Activated naive CD4-positive, alpha-beta T cell treated with anti-CD3 and anti-CD28 coated beads, Interleukin-2, amount 50 U/mL, for 72 hours (primary cell): ENCODE data around the gene ANKS3. TPM values are rescaled to one million over a fixed set of nuclear protein-coding genes. Genes with fewer than 3 reads are reported as not detected.
A peak's percentile ranks its signal among the peaks of the same experiment; 100 is the strongest.

ENCODE experiments used
- ATAC-seq, 2 donors: fragments of 150-1000 bp; cut with Tn5 transposase; 2 replicates each; pipeline ENCODE4 v1.10.0; 2021; ENCODE audit warnings: mild to moderate bottlenecking in 2 of 2, moderate library complexity in 2 of 2
- DNase-seq, 2 donors: peaks; one replicate each; pipeline ENCODE4 v3.0.0; 2021 to 2022; ENCODE audit warnings: low spot score in 2 of 2
- H3K27ac Mint-ChIP-seq, 2 donors: one replicate each; pipeline ENCODE4 v1.8.0; 2022; ENCODE audit warnings: mild to moderate bottlenecking in 2 of 2, mixed read lengths in 2 of 2
- H3K36me3 Mint-ChIP-seq, 2 donors: one replicate each; pipeline ENCODE4 v1.8.0; 2022; ENCODE audit warnings: mixed read lengths in 2 of 2
- H3K9me3 Mint-ChIP-seq, 2 donors: one replicate each; pipeline ENCODE4 v1.8.0; 2022; ENCODE audit warnings: mixed read lengths in 2 of 2
- total RNA-seq, 2 donors: library from RNA; stranded (reverse); gene quantifications; one replicate each; pipeline ENCODE4 v1.2.3, GENCODE V29; 2022

Gene ANKS3
- total RNA-seq = 10 to 100 TPM; 19.4 to 21.5 TPM

- H3K36me3 Mint-ChIP-seq = peaks cover 0 to 4% of the 10 kb centered on the region in 2 donors
- H3K27ac Mint-ChIP-seq = peak within 1 kb of the TSS; percentile 88 to 96
- peak; percentile 85 for ATAC-seq
- H3K9me3 Mint-ChIP-seq = no peaks in the 10 kb centered on the region
- DNase-seq = peak; percentile 81 to 87
These were observed at the start of gene ANKS3, which contains the start of gene DNAAF8 for GRCh38 chr16:4734063-4734729. TSS of gene ANKS3 (minus strand) at chr16:4734271. CDS start at chr16:4730149, 4,122 bp downstream. TSS of gene DNAAF8 (plus strand) at chr16:4734537. CDS start at chr16:4736515, 1,978 bp downstream.

- Mint-ChIP-seq H3K27ac (no peak overlapping the region), H3K9me3 (no peaks in the 10 kb centered on the region), H3K36me3 (no peaks in the 10 kb centered on the region)
- DNase-seq (no peak), ATAC-seq (no peak)
These were observed 49.3 kb upstream of the ANKS3 start for GRCh38 chr16:4783251-4783950.

GRCh38 chr16:4780235-4780634, 46.2 kb upstream of the ANKS3 start:
- Mint-ChIP-seq H3K36me3 (no peaks in the 10 kb centered on the region), H3K27ac (no peak overlapping the region), H3K9me3 (no peaks in the 10 kb centered on the region)
- ATAC-seq (no peak), DNase-seq (no peak)

GRCh38 chr16:4778050-4778392, 44.0 kb upstream of the ANKS3 start:
- Mint-ChIP-seq H3K9me3 (no peaks in the 10 kb centered on the region), H3K36me3 (no peaks in the 10 kb centered on the region)
- ATAC-seq = no peak

GRCh38 chr16:4777339-4778049, 43.4 kb upstream of the ANKS3 start:
- Mint-ChIP-seq H3K27ac (no peak overlapping the region), H3K36me3 (no peaks in the 10 kb centered on the region), H3K9me3 (no peaks in the 10 kb centered on the region)
- ATAC-seq = no peak
- no peak for DNase-seq

More at GRCh38 chr16:4778050-4778392, 44.0 kb upstream of the ANKS3 start:
- no peak overlapping the region for H3K27ac Mint-ChIP-seq
- DNase-seq = no peak

- H3K27ac Mint-ChIP-seq = peak overlapping the region in 1 of 2 donors; percentile 11
- H3K9me3 Mint-ChIP-seq = no peaks in the 10 kb centered on the region
- DNase-seq = no peak
- H3K36me3 Mint-ChIP-seq = no peaks in the 10 kb centered on the region
- no peak for ATAC-seq
These were observed 42.2 kb upstream of the ANKS3 start for GRCh38 chr16:4776141-4776705.

GRCh38 chr16:4775005-4775404, 40.9 kb upstream of the ANKS3 start:
- ATAC-seq = no peak
- no peaks in the 10 kb centered on the region for H3K36me3 Mint-ChIP-seq
- H3K27ac Mint-ChIP-seq = no peak overlapping the region
- no peaks in the 10 kb centered on the region for H3K9me3 Mint-ChIP-seq
- DNase-seq = no peak

- no peak overlapping the region for H3K27ac Mint-ChIP-seq
- peaks cover 0 to 6% of the 10 kb centered on the region in 2 donors for H3K36me3 Mint-ChIP-seq
- DNase-seq (no peak), ATAC-seq (no peak)
- H3K9me3 Mint-ChIP-seq = no peaks in the 10 kb centered on the region
These were observed 38.3 kb upstream of the ANKS3 start for GRCh38 chr16:4772351-4772750.

- no peaks in the 10 kb centered on the region for H3K9me3 Mint-ChIP-seq
- DNase-seq (no peak), ATAC-seq (no peak)
- no peak overlapping the region for H3K27ac Mint-ChIP-seq
- H3K36me3 Mint-ChIP-seq = peaks cover 0 to 6% of the 10 kb centered on the region in 2 donors
These were observed 37.6 kb upstream of the ANKS3 start for GRCh38 chr16:4771646-4772045.

- H3K27ac Mint-ChIP-seq = peak overlapping the region in 1 of 2 donors; percentile 89
- peaks cover 0 to 6% of the 10 kb centered on the region in 2 donors for H3K36me3 Mint-ChIP-seq
- no peak for DNase-seq
- no peaks in the 10 kb centered on the region for H3K9me3 Mint-ChIP-seq
- ATAC-seq = no peak
These were observed 35.2 kb upstream of the ANKS3 start for GRCh38 chr16:4769306-4769638.

- Mint-ChIP-seq H3K36me3 (peaks cover 0 to 6% of the 10 kb centered on the region in 2 donors), H3K27ac (peak overlapping the region; percentile 89 to 95), H3K9me3 (no peaks in the 10 kb centered on the region)
- DNase-seq (peak; percentile 85 to 89), ATAC-seq (peak; percentile 70 to 79)
These were observed 34.7 kb upstream of the ANKS3 start for GRCh38 chr16:4768549-4769305.

- Mint-ChIP-seq H3K36me3 (peaks cover 0 to 6% of the 10 kb centered on the region in 2 donors), H3K27ac (peak overlapping the region; percentile 89 to 95), H3K9me3 (no peaks in the 10 kb centered on the region)
- ATAC-seq (peak in 1 of 2 donors; percentile 9), DNase-seq (no peak)
These were observed 33.9 kb upstream of the ANKS3 start for GRCh38 chr16:4767872-4768548.

GRCh38 chr16:4766875-4767628, 33.0 kb upstream of the ANKS3 start, which contains the start of gene ZNF500:
TSS of gene ZNF500 (minus strand) at chr16:4767162. CDS start at chr16:4765978, 1,184 bp downstream.
- Mint-ChIP-seq H3K27ac (peak within 1 kb of the TSS; percentile 89 to 96), H3K9me3 (no peaks in the 10 kb centered on the region), H3K36me3 (peaks cover 0 to 6% of the 10 kb centered on the region in 2 donors)
- DNase-seq (peak; percentile 95 to 98), ATAC-seq (peak; percentile 86 to 94)

GRCh38 chr16:4765511-4766474, 31.7 kb upstream of the ANKS3 start:
- H3K36me3 Mint-ChIP-seq = peaks cover 1 to 6% of the 10 kb centered on the region in 2 donors

More at GRCh38 chr16:4765511-4766474, 31.7 kb upstream of the ANKS3 start:
- H3K9me3 Mint-ChIP-seq = no peaks in the 10 kb centered on the region
- no peak for DNase-seq
- no peak for ATAC-seq
- peak overlapping the region; percentile 89 to 96 for H3K27ac Mint-ChIP-seq
